VCaP (cell line): ENCODE measurements around the gene SENP3.

Experiments used
- H3K27ac ChIP-seq: fragments of 450-650 bp; 2 replicates; pipeline ENCODE4 v1.5.1; 2017
- CTCF ChIP-seq: fragments of 450-650 bp; conservative IDR thresholded peaks from 2 replicates; pipeline ENCODE4 v1.5.1; 2017; ENCODE audit warnings: mild to moderate bottlenecking, moderate library complexity

Gene SENP3

GRCh38 chr17:7579834-7580603 lies 18.3 kb downstream of the SENP3 start:
- H3K27ac ChIP-seq, result no peak overlapping the region

GRCh38 chr17:7580604-7581575 lies 19.2 kb downstream of the SENP3 start:
- no peak for TF ChIP-seq CTCF
- H3K27ac ChIP-seq, result no peak overlapping the region

More at GRCh38 chr17:7579834-7580603, 18.3 kb downstream of the SENP3 start:
- TF ChIP-seq CTCF, result no peak

GRCh38 chr17:7582396-7583252 lies 20.9 kb downstream of the SENP3 start:
- H3K27ac ChIP-seq, result peak overlapping the region; percentile 86
- TF ChIP-seq CTCF, result no peak

- H3K27ac ChIP-seq, result peak within 1 kb of the TSS; percentile 86
- no peak for TF ChIP-seq CTCF
Measured at GRCh38 chr17:7583253-7584109, 21.8 kb downstream of the SENP3 start, which contains the start of gene MPDU1. TSS of gene MPDU1 (plus strand) at chr17:7583852. CDS start at chr17:7583863, 11 bp downstream.

GRCh38 chr17:7586673-7587419 lies 25.1 kb downstream of the SENP3 start:
- H3K27ac ChIP-seq, result no peak overlapping the region
- TF ChIP-seq CTCF, result peak; percentile 63
